GM12872 (cell line): ENCODE results near the gene B4GALT5.

Experiments
- TF ChIP-seq, protein P1 (sequence below): IDR thresholded peaks from 3 replicates; pipeline ENCODE4 v1.5.1; 2011; ENCODE audit warnings: low read depth, mild to moderate bottlenecking, low read length, moderate library complexity; ENCODE audit not compliant: insufficient read depth

B4GALT5 gene

DNA sequence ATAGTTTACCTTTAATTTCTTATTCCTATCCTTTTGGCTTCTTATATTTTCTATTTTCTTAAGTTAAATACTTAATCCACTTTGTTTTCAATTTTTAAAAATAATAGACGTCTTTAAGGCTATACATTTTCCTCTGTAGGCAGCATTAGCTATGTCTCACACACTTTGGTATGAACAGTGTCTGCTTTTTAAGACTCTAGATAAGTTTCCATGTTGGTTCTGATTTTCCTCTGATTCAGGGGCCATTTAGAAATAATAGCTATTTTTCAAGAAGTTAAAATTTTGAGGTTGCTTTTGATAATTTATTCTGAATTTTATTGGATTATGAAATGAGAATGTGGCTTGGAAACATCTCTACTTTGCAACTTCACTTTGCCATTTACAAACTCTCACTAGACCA, 91.4 kb downstream of the B4GALT5 start:
- TF ChIP-seq, protein P1, sequence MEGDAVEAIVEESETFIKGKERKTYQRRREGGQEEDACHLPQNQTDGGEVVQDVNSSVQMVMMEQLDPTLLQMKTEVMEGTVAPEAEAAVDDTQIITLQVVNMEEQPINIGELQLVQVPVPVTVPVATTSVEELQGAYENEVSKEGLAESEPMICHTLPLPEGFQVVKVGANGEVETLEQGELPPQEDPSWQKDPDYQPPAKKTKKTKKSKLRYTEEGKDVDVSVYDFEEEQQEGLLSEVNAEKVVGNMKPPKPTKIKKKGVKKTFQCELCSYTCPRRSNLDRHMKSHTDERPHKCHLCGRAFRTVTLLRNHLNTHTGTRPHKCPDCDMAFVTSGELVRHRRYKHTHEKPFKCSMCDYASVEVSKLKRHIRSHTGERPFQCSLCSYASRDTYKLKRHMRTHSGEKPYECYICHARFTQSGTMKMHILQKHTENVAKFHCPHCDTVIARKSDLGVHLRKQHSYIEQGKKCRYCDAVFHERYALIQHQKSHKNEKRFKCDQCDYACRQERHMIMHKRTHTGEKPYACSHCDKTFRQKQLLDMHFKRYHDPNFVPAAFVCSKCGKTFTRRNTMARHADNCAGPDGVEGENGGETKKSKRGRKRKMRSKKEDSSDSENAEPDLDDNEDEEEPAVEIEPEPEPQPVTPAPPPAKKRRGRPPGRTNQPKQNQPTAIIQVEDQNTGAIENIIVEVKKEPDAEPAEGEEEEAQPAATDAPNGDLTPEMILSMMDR: no peak

DNA sequence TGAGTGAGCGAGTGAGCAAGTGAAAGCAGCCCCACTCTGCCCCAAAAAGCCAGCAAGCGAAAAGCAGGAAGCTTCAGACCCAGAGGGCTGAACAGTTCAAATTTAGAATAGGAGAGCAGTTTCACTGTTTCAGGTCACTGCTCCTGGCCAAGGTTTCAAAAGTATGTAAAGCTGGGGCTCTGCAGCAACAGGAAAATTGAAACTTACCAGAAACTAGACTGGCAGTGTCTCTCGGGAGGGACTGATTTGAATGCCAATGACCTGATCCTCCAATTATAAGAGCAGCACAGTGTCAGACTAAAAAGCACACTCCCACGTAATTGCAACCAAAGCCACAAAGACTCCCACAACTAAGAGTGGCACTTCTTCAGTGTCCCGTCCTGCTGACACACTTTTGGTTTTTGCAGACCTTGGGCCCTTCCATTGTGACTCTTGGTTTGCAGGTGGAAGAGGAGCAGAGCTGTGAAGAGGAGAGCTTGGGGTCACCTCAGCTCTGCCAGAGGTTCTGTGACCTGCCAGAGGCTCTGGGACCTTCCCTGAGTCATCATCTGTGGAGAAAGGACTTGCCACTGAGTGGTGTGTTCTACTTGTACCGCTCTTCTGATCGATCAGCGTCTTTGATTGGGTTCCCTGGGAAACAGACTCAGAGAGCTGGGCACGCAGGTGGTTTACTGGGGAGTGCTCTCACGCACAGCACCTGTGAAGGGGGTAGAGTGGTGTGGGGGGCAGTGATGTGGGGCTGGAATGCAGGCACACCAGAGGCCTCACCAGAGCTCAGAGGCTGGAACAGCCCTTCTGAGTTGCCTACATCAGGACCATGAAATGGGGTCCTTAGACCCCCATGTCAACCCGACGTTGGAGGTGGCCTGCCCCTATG, 93.1 kb downstream of the B4GALT5 start:
- TF ChIP-seq, protein P1: no peak

GRCh38 chr20:49619113-49620048, 94.3 kb downstream of the B4GALT5 start:
- TF ChIP-seq, protein P1: no peak

DNA sequence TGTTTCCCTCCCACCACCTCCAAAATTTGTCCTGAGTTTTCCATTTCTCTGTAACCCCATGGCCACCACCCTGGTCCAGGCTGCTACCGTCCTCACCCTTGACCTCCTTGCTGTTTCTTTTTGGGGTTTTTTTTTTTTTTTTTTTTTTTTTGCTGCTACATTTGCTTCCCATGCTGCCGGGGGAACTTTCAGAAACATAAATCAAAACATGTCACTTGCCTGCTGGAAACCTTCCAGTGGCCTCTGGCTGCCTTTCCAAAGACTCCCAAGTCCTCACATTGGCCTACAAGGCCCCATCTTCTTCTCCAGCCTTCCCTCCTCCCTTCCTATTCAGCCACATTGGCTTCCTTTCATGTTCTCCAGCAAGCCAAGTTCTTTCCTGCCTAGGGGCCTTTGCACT, 95.4 kb downstream of the B4GALT5 start:
- TF ChIP-seq, protein P1: no peak

- TF ChIP-seq, protein P1: no peak
These were observed 97.3 kb downstream of the B4GALT5 start for GRCh38 chr20:49616154-49617007.

DNA sequence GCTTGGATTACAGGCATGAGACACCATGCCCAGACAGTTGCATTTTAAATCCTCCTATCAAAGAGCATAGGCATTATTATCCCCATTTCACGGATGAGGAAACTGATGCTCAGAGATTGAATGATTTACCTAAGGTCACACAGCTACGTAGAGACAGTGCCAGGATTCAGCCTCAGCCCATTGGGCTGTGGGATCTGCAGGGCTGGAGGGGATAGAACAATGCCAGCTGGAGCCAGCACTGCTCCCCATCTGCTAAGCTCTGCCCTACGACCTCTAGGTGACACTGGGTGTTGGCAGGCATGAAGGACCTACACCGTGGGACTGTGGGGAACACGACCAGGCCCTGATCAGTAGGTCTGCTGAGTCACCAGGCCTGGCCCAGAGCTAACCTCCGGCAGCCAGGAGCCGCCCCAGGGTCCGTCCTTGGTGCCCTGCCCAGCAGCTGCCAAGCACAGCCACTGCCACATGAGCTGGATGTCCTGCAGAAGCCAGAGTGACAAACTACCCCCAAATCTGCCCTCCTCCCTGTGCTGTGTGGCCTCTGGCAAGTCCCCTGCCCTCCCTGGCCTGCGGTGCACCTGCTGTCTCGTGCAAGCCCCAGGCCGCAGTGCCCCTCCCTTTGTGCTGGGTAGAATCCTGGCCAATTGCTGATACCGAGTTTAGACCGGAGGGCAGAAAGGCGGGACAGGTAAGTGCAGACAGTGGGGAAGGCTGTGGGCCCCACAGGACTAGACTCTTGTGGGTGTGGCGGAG, 98.1 kb downstream of the B4GALT5 start:
- TF ChIP-seq, protein P1: no peak
